Liver (tissue), 3 donors: ENCODE data around the gene NUP153.

ENCODE experiments used
- ATF3 ChIP-seq: IDR thresholded peaks from 2 replicates; pipeline ENCODE4 v1.6.1; 2016; ENCODE audit warnings: antibody characterized with exemption
- CTCF ChIP-seq: fragments of 150-350 bp; IDR thresholded peaks from 2 replicates; pipeline ENCODE4 v1.5.1; 2017; ENCODE audit warnings: improper control_type of control experiment, low read depth, low read length; ENCODE audit not compliant: missing input control
- EGR1 ChIP-seq, 2 donors: IDR thresholded peaks; 2 replicates each; pipeline ENCODE4 v1.6.1; 2016 to 2018; ENCODE audit warnings: antibody characterized with exemption in 2 of 2, low read depth in 2 of 2
- HNF4A ChIP-seq, 2 donors: conservative IDR thresholded peaks; 2 replicates each; pipeline ENCODE4 v1.6.1; 2016; ENCODE audit warnings: antibody characterized with exemption in 2 of 2, mild to moderate bottlenecking in 2 of 2
- HNF4G ChIP-seq: IDR thresholded peaks from 2 replicates; pipeline ENCODE4 v1.6.1; 2016; ENCODE audit warnings: antibody characterized with exemption
- JUND ChIP-seq, 2 donors: IDR thresholded peaks; 2 replicates each; pipeline ENCODE4 v1.6.1; 2016; ENCODE audit warnings: antibody characterized with exemption in 2 of 2
- NR2F2 ChIP-seq: IDR thresholded peaks from 2 replicates; pipeline ENCODE4 v1.6.1; 2016; ENCODE audit warnings: antibody characterized with exemption
- REST ChIP-seq: IDR thresholded peaks from 2 replicates; pipeline ENCODE4 v1.6.1; 2016; ENCODE audit warnings: antibody characterized with exemption, mild to moderate bottlenecking
- RXRA ChIP-seq, 2 donors: IDR thresholded peaks; 2 replicates each; pipeline ENCODE4 v1.6.1; 2017 to 2018; ENCODE audit warnings: antibody characterized with exemption in 2 of 2, mild to moderate bottlenecking in 1 of 2
- SP1 ChIP-seq: IDR thresholded peaks from 2 replicates; pipeline ENCODE4 v1.6.1; 2018; ENCODE audit warnings: antibody characterized with exemption, mild to moderate bottlenecking
- TAF1 ChIP-seq: conservative IDR thresholded peaks from 2 replicates; pipeline ENCODE4 v1.6.1; 2016; ENCODE audit warnings: antibody characterized with exemption, mild to moderate bottlenecking
- donor health status: healthy.
- donor health status: healthy.

GRCh38 chr6:17577059-17577458, 129.7 kb downstream of the NUP153 start:
- TF ChIP-seq CTCF (no peak), TAF1 (no peak), ATF3 (no peak), NR2F2 (no peak), REST (no peak), SP1 (no peak), RXRA (IDR thresholded peaks at IDR 0.05) (no peak), EGR1 (IDR thresholded peaks at IDR 0.05; ENCODE audit: low read depth in 2 of 2) (no peak), HNF4G (no peak), JUND (IDR thresholded peaks at IDR 0.05) (no peak), HNF4A (conservative IDR thresholded peaks at IDR 0.05) (no peak)
